Panc1 (cell line): Measurements from ENCODE around the gene LMBR1L. TPM values are rescaled to one million over a fixed set of nuclear protein-coding genes. Genes with fewer than 3 reads are reported as not detected.
A peak's percentile ranks its signal among the peaks of the same experiment; 100 is the strongest.

Experiments used
- ATAC-seq: fragments of 200-7000 bp; cut with Tn5 transposase; 2 replicates; pipeline ENCODE4 v1.9.1; 2020; ENCODE audit warnings: mild to moderate bottlenecking, moderate library complexity
- BruUV-seq: library from RNA; stranded (reverse); fragments of 400-500 nt; replicated peaks from 2 replicates; lab custom pipeline; 2021; lab: Mats Ljungman, UMichigan
- CTCF ChIA-PET: fragments of 300-600 bp; sonication (Branson Sonifier 250); formaldehyde crosslinking; loops from one replicate; lab custom pipeline; 2022; ENCODE audit warnings: antibody characterized with exemption; lab: Charles Lee
- POLR2A ChIA-PET: fragments of 300-600 bp; sonication (Branson Sonifier 250); formaldehyde crosslinking; loops from one replicate; lab custom pipeline; 2022; ENCODE audit warnings: antibody characterized with exemption; lab: Charles Lee
- DNase-seq: peaks from one replicate; pipeline ENCODE4 v3.0.0-alpha.2; 2010; ENCODE audit warnings: low read depth, low spot score
- H3K27ac ChIP-seq: 2 replicates; pipeline ENCODE4 v1.5.1; 2011; ENCODE audit warnings: mild to moderate bottlenecking, low read length, inconsistent platforms
- H3K27me3 ChIP-seq: fragments of 200-500 bp; sonication (Bioruptor generic); 2 replicates; pipeline ENCODE4 v1.6.0; 2014; ENCODE audit warnings: low read length, inconsistent platforms; ENCODE audit not compliant: control insufficient read depth, insufficient read depth
- H3K36me3 ChIP-seq: fragments of 200-500 bp; sonication (Bioruptor generic); 2 replicates; pipeline ENCODE4 v1.5.1; 2014; ENCODE audit warnings: inconsistent platforms, mild to moderate bottlenecking, low read length, moderate library complexity; ENCODE audit not compliant: control insufficient read depth, insufficient read depth
- H3K4me1 ChIP-seq: 2 replicates; pipeline ENCODE4 v1.5.1; 2011; ENCODE audit warnings: inconsistent platforms, mild to moderate bottlenecking, low read length, moderate library complexity; ENCODE audit not compliant: control insufficient read depth, insufficient read depth
- H3K4me3 ChIP-seq, 2 experiments: 2 replicates each; pipeline ENCODE4 v1.5.1; 2011 to 2012; ENCODE audit warnings: low read depth in 2 of 2, low read length in 2 of 2, mild to moderate bottlenecking in 2 of 2, inconsistent platforms in 1 of 2, moderate library complexity in 1 of 2
- H3K9me3 ChIP-seq: fragments of 200-500 bp; sonication (Bioruptor generic); 2 replicates; pipeline ENCODE4 v1.5.1; 2014; ENCODE audit warnings: low read depth, mild to moderate bottlenecking, inconsistent platforms, low read length, moderate library complexity; ENCODE audit not compliant: control insufficient read depth, insufficient read depth
- POLR2AphosphoS5 ChIP-seq: IDR thresholded peaks from 2 replicates; pipeline ENCODE4 v1.6.1; 2012; ENCODE audit warnings: mild to moderate bottlenecking, low read depth, low read length, moderate library complexity
- SIN3A ChIP-seq: IDR thresholded peaks from 2 replicates; pipeline ENCODE4 v1.6.1; 2012; ENCODE audit warnings: low read depth, mild to moderate bottlenecking, low read length, moderate library complexity, borderline replicate concordance; ENCODE audit not compliant: insufficient read depth
- TCF7L2 ChIP-seq: IDR thresholded peaks from 2 replicates; pipeline ENCODE4 v1.6.1; 2011; ENCODE audit warnings: mild to moderate bottlenecking, low read depth, low read length, inconsistent platforms
- in situ Hi-C: cut with HindIII; loops from 2 replicates; pipeline ENCODE4 v1.10.0; 2016; ENCODE audit warnings: low sequenced_read_pairs, low pct_unique_long_range_greater_than_20kb
- intact Hi-C: fragments of 100-400 bp; cut with micrococcal nuclease; formaldehyde crosslinking; loops from one replicate; pipeline ENCODE4 v1.10.0; 2022; ENCODE audit not compliant: unreplicated experiment
- total RNA-seq: library from RNA; stranded (reverse); gene quantifications from one replicate; pipeline ENCODE4 v1.2.1, GENCODE V29; 2021; ENCODE audit not compliant: unreplicated experiment
- TF ChIP-seq, protein P1 (sequence below), 2 experiments: IDR thresholded peaks; 2 replicates each; pipeline ENCODE4 v1.6.1; 2011 to 2012; ENCODE audit warnings: low read depth in 2 of 2, control low read depth in 1 of 2, low read length in 1 of 2, mild to moderate bottlenecking in 1 of 2, moderate library complexity in 1 of 2; ENCODE audit not compliant: insufficient read depth in 1 of 2
- TF ChIP-seq, protein P2 (sequence below): fragments of 450-650 bp; IDR thresholded peaks from 2 replicates; pipeline ENCODE4 v1.5.1; 2017; ENCODE audit warnings: mild to moderate bottlenecking

Gene LMBR1L
- total RNA-seq, 1 experiment from 2014 or later, result 34.4 TPM

DNA sequence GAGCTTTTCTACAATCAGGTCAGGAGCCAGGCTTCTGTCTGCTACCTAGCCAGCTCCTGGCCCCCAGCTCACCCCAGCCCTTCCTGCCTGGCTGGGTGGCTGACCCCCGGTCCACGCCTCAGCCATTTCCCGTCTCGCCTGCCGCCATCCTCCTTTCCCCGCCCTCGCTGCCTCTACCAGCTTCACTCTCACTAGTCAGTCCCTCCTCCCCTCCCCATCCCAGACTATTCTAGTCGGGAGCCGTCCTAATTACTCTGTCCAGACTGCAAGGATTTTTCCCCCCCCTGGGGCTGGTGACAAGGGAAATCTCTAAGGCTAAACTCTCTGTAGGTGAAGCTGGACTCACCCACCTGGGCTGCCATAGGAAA lies 16.9 kb downstream of the LMBR1L start:
- ATAC-seq, result no peak
- in situ Hi-C loops, result no loop called here
- Histone ChIP-seq H3K36me3 (no peaks in the 10 kb centered on the region), H3K4me1 (peaks cover 35% of the 10 kb centered on the region), H3K27ac (no peak overlapping the region), H3K27me3 (no peaks in the 10 kb centered on the region), H3K4me3 (peak overlapping the region; percentile 26 to 44; a peak in 3 of 4 replicates), H3K9me3 (no peaks in the 10 kb centered on the region)
- ChIA-PET CTCF (interaction anchor here (0.7 to 1.6 kb wide), 5 partner anchors 17 to 28 kb away, joined by 3 to 12 read pairs (median 4); partner anchors contain the start of genes LMBR1L and RHEBL1), POLR2A (interaction anchor here (1.3 kb wide), 1 partner anchor 10 kb away, joined by 4 read pairs; no protein-coding TSS in a partner anchor)
- no TSS peak for BruUV-seq
- TF ChIP-seq, protein P1, sequence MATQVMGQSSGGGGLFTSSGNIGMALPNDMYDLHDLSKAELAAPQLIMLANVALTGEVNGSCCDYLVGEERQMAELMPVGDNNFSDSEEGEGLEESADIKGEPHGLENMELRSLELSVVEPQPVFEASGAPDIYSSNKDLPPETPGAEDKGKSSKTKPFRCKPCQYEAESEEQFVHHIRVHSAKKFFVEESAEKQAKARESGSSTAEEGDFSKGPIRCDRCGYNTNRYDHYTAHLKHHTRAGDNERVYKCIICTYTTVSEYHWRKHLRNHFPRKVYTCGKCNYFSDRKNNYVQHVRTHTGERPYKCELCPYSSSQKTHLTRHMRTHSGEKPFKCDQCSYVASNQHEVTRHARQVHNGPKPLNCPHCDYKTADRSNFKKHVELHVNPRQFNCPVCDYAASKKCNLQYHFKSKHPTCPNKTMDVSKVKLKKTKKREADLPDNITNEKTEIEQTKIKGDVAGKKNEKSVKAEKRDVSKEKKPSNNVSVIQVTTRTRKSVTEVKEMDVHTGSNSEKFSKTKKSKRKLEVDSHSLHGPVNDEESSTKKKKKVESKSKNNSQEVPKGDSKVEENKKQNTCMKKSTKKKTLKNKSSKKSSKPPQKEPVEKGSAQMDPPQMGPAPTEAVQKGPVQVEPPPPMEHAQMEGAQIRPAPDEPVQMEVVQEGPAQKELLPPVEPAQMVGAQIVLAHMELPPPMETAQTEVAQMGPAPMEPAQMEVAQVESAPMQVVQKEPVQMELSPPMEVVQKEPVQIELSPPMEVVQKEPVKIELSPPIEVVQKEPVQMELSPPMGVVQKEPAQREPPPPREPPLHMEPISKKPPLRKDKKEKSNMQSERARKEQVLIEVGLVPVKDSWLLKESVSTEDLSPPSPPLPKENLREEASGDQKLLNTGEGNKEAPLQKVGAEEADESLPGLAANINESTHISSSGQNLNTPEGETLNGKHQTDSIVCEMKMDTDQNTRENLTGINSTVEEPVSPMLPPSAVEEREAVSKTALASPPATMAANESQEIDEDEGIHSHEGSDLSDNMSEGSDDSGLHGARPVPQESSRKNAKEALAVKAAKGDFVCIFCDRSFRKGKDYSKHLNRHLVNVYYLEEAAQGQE (IDR thresholded peaks at IDR 0.05; ENCODE audit: insufficient read depth in 1 of 2, low read depth in 2 of 2, low read length in 1 of 2), result no peak
- TF ChIP-seq TCF7L2 (no peak), POLR2AphosphoS5 (no peak), SIN3A (no peak)
- TF ChIP-seq, protein P2, sequence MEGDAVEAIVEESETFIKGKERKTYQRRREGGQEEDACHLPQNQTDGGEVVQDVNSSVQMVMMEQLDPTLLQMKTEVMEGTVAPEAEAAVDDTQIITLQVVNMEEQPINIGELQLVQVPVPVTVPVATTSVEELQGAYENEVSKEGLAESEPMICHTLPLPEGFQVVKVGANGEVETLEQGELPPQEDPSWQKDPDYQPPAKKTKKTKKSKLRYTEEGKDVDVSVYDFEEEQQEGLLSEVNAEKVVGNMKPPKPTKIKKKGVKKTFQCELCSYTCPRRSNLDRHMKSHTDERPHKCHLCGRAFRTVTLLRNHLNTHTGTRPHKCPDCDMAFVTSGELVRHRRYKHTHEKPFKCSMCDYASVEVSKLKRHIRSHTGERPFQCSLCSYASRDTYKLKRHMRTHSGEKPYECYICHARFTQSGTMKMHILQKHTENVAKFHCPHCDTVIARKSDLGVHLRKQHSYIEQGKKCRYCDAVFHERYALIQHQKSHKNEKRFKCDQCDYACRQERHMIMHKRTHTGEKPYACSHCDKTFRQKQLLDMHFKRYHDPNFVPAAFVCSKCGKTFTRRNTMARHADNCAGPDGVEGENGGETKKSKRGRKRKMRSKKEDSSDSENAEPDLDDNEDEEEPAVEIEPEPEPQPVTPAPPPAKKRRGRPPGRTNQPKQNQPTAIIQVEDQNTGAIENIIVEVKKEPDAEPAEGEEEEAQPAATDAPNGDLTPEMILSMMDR, result no peak
- no peak for DNase-seq
- intact Hi-C loops, result no loop called here

DNA sequence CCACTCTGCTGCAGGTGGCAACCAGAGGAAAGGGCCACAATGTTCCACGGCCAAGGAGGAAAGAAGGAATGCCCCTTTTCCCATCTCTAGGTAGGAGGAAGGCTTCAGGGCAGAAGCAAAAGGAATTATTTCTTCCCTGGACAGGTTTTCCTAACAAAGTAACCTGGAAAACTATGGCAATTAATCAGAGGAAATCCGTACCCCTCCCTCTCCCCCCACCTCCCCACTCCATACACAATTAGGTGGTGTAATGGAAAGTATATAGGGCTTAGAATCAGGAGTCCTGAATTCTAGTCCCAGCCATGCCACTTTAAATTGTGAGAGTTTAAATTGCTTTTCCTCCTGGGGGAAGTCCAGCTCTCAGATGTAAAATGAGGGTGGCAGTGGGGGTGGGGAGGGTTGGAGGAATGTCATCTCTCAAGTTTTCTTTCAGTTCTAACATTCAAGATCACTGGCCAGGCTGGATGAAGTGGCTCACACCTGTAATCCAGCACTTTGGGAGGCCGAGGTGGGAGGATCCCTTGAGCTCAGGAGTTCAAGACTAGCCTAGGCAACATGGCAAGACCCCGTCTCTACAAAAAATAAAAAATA lies 17.7 kb downstream of the LMBR1L start:
- TF ChIP-seq SIN3A (no peak), POLR2AphosphoS5 (no peak), TCF7L2 (no peak)
- TF ChIP-seq, protein P1 (IDR thresholded peaks at IDR 0.05; ENCODE audit: insufficient read depth in 1 of 2, low read depth in 2 of 2, low read length in 1 of 2), result no peak
- TF ChIP-seq, protein P2, result no peak
- intact Hi-C loops (no loop called here), in situ Hi-C loops (no loop called here)
- no TSS peak for BruUV-seq
- ATAC-seq (no peak), DNase-seq (no peak)
- Histone ChIP-seq H3K27me3 (no peaks in the 10 kb centered on the region), H3K9me3 (no peaks in the 10 kb centered on the region), H3K36me3 (no peaks in the 10 kb centered on the region), H3K4me3 (peak overlapping the region; percentile 32 to 52; a peak in 2 of 4 replicates), H3K4me1 (peaks cover 40% of the 10 kb centered on the region), H3K27ac (peak overlapping the region; percentile 61)
- CTCF ChIA-PET, result interaction anchor here (0.5 to 1.6 kb wide), 4 partner anchors 18 to 31 kb away, joined by 3 to 4 read pairs (median 4); partner anchors contain the start of genes LMBR1L and RHEBL1
- POLR2A ChIA-PET, result interaction anchor here (1.2 to 1.3 kb wide), 2 partner anchors 9 to 39 kb away, joined by 3 to 4 read pairs; partner anchors contain the start of gene TUBA1B
